ENCODE data around the gene TRIM61. TPM values are rescaled to one million over a fixed set of nuclear protein-coding genes. Genes with fewer than 3 reads are reported as not detected.
A peak's percentile ranks its signal among the peaks of the same experiment; 100 is the strongest.

Gene TRIM61
- total RNA-seq, 1 donor from 2014 or later: not detected

DNA sequence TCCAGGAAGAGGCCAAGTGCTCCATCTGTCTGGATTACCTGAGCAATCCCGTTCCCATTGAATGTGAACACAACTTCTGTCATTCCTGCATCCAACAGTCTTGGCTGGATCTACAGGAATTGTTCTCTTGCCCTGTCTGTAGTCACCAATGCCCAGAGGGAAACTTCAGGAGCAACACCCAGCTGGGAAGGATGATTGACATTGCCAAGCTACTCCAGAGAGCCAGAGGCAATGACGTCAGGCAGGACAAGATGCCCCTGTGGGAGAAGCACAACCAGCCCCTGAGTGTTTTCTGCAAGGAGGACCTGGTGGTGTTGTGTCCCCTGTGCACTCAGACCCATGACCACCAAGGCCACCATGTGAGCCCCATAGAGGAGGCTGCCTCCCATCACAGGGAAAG is 33.0 kb upstream of the TRIM61 start:
- TF ChIP-seq EZH2 (IDR thresholded peaks at IDR 0.05) (no peak), EZH2phosphoT487 (IDR thresholded peaks at IDR 0.05) (no peak)
- TF ChIP-seq, protein P1, sequence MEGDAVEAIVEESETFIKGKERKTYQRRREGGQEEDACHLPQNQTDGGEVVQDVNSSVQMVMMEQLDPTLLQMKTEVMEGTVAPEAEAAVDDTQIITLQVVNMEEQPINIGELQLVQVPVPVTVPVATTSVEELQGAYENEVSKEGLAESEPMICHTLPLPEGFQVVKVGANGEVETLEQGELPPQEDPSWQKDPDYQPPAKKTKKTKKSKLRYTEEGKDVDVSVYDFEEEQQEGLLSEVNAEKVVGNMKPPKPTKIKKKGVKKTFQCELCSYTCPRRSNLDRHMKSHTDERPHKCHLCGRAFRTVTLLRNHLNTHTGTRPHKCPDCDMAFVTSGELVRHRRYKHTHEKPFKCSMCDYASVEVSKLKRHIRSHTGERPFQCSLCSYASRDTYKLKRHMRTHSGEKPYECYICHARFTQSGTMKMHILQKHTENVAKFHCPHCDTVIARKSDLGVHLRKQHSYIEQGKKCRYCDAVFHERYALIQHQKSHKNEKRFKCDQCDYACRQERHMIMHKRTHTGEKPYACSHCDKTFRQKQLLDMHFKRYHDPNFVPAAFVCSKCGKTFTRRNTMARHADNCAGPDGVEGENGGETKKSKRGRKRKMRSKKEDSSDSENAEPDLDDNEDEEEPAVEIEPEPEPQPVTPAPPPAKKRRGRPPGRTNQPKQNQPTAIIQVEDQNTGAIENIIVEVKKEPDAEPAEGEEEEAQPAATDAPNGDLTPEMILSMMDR (IDR thresholded peaks at IDR 0.05): no peak
- Histone ChIP-seq H3K4me3 (no peak overlapping the region), H3K79me2 (ENCODE audit: low read depth) (no peaks in the 10 kb centered on the region), H3K9me3 (ENCODE audit: low read depth) (no peaks in the 10 kb centered on the region), H3K27me3 (no peaks in the 10 kb centered on the region), H3K4me2 (no peak overlapping the region), H2AFZ (replicated peaks) (no peak overlapping the region), H3K27ac (no peak overlapping the region), H3K4me1 (no peaks in the 10 kb centered on the region), H3K36me3 (no peaks in the 10 kb centered on the region), H4K20me1 (ENCODE audit: low read depth) (no peaks in the 10 kb centered on the region), H3K9ac (no peak overlapping the region), H3F3A (ENCODE audit: low read depth) (no peaks in the 10 kb centered on the region)
- peaks cover 2% of the 10 kb centered on the region for H3K27me3 Mint-ChIP-seq (ENCODE audit: insufficient read depth, low read depth)
- H3K4me3 Mint-ChIP-seq: no peak overlapping the region
- peaks cover 3% of the 10 kb centered on the region for H3K9me3 Mint-ChIP-seq
- no peak for DNase-seq (ENCODE audit: low spot score)
- H3K36me3 Mint-ChIP-seq: no peaks in the 10 kb centered on the region
- H3K4me1 Mint-ChIP-seq: peaks cover 11% of the 10 kb centered on the region
- no peak overlapping the region for H3K27ac Mint-ChIP-seq

DNA sequence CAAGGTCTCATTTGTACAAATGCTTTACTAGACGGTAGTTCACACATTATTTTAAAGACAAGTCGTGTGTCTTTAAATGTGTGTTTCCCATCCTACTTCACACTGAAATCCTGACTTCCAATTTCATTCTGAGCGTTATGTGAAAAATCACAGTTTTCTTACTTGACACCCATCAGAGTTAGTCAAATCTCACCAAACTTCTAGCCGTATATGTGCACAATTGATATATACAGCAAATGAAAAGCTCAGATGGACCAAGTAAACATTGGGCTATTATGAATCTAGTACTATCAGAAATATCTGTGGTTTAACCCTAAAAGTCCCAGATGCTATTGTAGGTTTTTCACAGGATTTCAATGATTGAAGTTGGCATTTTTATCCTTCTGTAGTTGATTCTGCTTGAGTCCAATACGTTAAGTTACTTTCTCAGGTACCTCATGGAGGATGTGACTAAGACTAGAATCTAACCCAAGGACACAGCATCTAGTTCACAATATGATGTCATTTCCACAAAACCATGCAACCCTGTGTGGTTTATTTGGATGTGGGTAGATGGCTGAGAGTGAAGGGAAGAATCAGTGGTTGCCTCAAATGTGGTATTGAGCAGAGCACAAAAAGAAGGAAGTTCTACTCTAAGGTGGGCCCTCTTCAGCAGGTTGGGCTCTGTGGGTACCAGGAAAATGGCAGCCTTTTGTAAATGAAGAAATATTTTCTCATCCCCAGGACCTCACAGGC is 32.2 kb upstream of the TRIM61 start:
- Histone ChIP-seq H3K4me1 (no peaks in the 10 kb centered on the region), H3K9me3 (ENCODE audit: low read depth) (no peaks in the 10 kb centered on the region), H3K9ac (no peak overlapping the region), H3K4me2 (no peak overlapping the region), H3K27me3 (no peaks in the 10 kb centered on the region), H2AFZ (replicated peaks) (no peak overlapping the region), H3K27ac (no peak overlapping the region), H3F3A (ENCODE audit: low read depth) (no peaks in the 10 kb centered on the region), H3K4me3 (no peak overlapping the region), H4K20me1 (ENCODE audit: low read depth) (no peaks in the 10 kb centered on the region), H3K79me2 (ENCODE audit: low read depth) (no peaks in the 10 kb centered on the region), H3K36me3 (no peaks in the 10 kb centered on the region)
- H3K27ac Mint-ChIP-seq: no peak overlapping the region
- TF ChIP-seq EZH2 (IDR thresholded peaks at IDR 0.05): no peak
- TF ChIP-seq EZH2phosphoT487 (IDR thresholded peaks at IDR 0.05): no peak
- TF ChIP-seq, protein P1 (IDR thresholded peaks at IDR 0.05): no peak
- H3K36me3 Mint-ChIP-seq: no peaks in the 10 kb centered on the region
- H3K4me3 Mint-ChIP-seq: no peak overlapping the region
- DNase-seq (ENCODE audit: low spot score): no peak
- peaks cover 14% of the 10 kb centered on the region for H3K4me1 Mint-ChIP-seq
- peaks cover 3% of the 10 kb centered on the region for H3K9me3 Mint-ChIP-seq
- peaks cover 2% of the 10 kb centered on the region for H3K27me3 Mint-ChIP-seq (ENCODE audit: insufficient read depth, low read depth)

DNA sequence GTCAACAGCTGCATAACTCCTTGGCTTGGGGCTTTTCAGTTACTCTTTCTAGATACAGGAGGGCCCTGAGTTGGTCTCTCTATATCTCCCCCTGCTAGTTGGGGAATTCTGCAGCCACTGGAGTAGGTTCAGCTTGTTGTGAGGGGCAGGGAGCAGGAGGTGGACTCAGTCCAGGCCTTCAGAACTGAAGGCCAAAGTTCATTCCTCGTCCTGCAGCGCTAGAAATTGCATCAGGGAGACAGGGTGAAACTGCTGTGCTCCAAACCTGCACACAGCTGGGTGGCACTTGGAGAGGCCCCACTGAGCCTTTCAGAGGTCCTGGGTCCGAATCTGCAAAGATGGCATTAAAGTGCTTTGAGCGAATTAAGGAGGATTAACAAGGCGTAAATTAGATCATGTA is 29.4 kb upstream of the TRIM61 start:
- Histone ChIP-seq H3K9ac (no peak overlapping the region), H3K27me3 (no peaks in the 10 kb centered on the region), H2AFZ (replicated peaks) (peak overlapping the region; percentile 45), H3K27ac (no peak overlapping the region), H4K20me1 (ENCODE audit: low read depth) (no peaks in the 10 kb centered on the region), H3K4me3 (no peak overlapping the region), H3K4me1 (peaks cover 4% of the 10 kb centered on the region), H3K9me3 (ENCODE audit: low read depth) (no peaks in the 10 kb centered on the region), H3K4me2 (no peak overlapping the region), H3K79me2 (ENCODE audit: low read depth) (no peaks in the 10 kb centered on the region), H3K36me3 (no peaks in the 10 kb centered on the region), H3F3A (ENCODE audit: low read depth) (no peaks in the 10 kb centered on the region)
- Mint-ChIP-seq H3K27ac (no peak overlapping the region), H3K4me1 (peaks cover 14% of the 10 kb centered on the region), H3K9me3 (peaks cover 3% of the 10 kb centered on the region), H3K27me3 (ENCODE audit: insufficient read depth, low read depth) (peaks cover 2% of the 10 kb centered on the region), H3K4me3 (no peak overlapping the region), H3K36me3 (no peaks in the 10 kb centered on the region)
- no peak for DNase-seq (ENCODE audit: low spot score)
- TF ChIP-seq EZH2 (IDR thresholded peaks at IDR 0.05): no peak
- no peak for TF ChIP-seq EZH2phosphoT487 (IDR thresholded peaks at IDR 0.05)
- TF ChIP-seq, protein P1 (IDR thresholded peaks at IDR 0.05): no peak
